Sigmoid colon (tissue), 4 donors: Measurements from ENCODE around the gene CEMIP.

Source experiments
- POLR2A ChIP-seq, 2 donors: fragments of 450-650 bp; IDR thresholded peaks; one replicate each; pipeline ENCODE4 v1.6.1; 2016; ENCODE audit warnings: antibody characterized with exemption in 2 of 2, mild to moderate bottlenecking in 2 of 2, moderate library complexity in 2 of 2
- POLR2AphosphoS5 ChIP-seq, 4 donors: sonication (generic); formaldehyde crosslinking; IDR thresholded peaks; one replicate each; pipeline ENCODE4 v1.6.1; 2017; ENCODE audit warnings: antibody characterized with exemption in 4 of 4
- TF ChIP-seq, protein P1 (sequence below), 4 experiments: fragments of 450-650 bp in 3 of 4; fragments of 200-600 bp in 1 of 4; IDR thresholded peaks; one replicate each; pipeline ENCODE4 v1.5.1; 2016 to 2019; ENCODE audit warnings: antibody characterized with exemption in 4 of 4, mild to moderate bottlenecking in 3 of 4, moderate library complexity in 2 of 4

- TF ChIP-seq, protein P1, sequence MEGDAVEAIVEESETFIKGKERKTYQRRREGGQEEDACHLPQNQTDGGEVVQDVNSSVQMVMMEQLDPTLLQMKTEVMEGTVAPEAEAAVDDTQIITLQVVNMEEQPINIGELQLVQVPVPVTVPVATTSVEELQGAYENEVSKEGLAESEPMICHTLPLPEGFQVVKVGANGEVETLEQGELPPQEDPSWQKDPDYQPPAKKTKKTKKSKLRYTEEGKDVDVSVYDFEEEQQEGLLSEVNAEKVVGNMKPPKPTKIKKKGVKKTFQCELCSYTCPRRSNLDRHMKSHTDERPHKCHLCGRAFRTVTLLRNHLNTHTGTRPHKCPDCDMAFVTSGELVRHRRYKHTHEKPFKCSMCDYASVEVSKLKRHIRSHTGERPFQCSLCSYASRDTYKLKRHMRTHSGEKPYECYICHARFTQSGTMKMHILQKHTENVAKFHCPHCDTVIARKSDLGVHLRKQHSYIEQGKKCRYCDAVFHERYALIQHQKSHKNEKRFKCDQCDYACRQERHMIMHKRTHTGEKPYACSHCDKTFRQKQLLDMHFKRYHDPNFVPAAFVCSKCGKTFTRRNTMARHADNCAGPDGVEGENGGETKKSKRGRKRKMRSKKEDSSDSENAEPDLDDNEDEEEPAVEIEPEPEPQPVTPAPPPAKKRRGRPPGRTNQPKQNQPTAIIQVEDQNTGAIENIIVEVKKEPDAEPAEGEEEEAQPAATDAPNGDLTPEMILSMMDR (IDR thresholded peaks at IDR 0.05) = no peak
- no peak for TF ChIP-seq POLR2AphosphoS5 (IDR thresholded peaks at IDR 0.05)
- TF ChIP-seq POLR2A (IDR thresholded peaks at IDR 0.05) = no peak
Measured at GRCh38 chr15:80958818-80959495, 179.8 kb downstream of the CEMIP start.
